ENCODE data around the gene PRR20A. TPM values are rescaled to one million over a fixed set of nuclear protein-coding genes. Genes with fewer than 3 reads are reported as not detected.
"Not testable (repeated sequence)": the region's sequence is repeated elsewhere in the genome, so short reads cannot be mapped to it uniquely, and the experiment has no call there.

The PRR20A gene
- not detected in 2 replicates for total RNA-seq (2014; rRNA removed; shearing (Covaris generic); ENCODE audit: low replicate concordance)

DNA sequence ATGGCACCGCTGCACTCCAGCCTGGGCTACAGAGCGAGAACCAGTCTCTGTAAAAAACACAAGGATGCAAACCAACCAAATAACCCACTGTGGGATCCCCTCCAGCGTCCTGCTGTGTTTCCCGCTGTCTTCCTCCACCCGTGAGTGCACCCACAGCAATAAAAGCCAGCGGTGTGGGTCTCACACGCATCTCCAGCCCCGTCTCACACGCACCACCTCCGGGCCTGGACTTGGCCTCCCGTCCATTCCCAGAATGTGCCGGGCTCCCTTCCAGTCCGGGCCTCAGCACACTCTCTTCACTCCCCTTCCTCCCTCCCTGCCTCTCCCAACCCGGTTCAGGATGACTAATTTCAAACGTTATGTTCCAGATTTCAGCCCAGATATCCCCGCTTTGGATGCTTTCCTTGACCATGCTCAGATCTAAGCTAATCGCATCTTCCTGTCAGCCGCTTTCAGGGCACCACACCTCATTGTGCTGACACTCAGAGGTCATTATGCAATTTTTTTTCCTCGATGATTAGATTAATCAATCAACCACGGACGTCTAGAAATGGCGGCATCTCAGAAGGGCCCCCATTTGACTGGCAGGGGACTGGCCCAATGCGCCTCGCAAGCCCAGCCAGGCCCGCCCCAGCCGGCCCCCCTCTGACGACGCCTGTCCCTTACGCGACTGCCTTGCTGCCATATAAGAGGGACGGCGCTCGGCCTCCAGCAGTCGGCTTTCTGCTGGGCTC is at the start of gene PRR20A:
Gene PRR20A, plus strand, starts transcription at position 684 of the 734 bp plus-strand sequence. CDS start 387 bp downstream, outside the sequence.
- H3K27me3 ChIP-seq, DNase-seq, H3K4me3 ChIP-seq, H3K9me3 ChIP-seq, H3K36me3 ChIP-seq: not testable (repeated sequence)

DNA sequence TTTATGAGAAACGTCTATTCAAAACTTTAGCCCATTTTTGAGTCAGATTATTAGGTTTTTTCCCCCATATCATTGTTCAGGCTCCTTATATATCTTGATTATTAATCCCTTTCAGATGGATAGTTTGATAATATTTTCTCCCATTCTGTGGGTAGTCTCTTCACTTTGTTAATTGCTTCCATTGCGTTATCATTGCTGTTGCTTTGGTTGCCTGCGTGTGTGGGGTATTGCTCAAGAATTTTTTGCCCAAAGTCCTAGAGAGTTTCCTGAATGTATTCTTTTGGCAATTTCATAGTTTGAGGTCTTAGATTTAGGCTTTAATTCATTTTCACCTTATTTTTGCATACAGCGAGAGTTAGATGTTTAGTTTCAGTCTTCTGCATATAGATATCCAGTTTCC is 25.8 kb upstream of the PRR20A start:
- Histone ChIP-seq H3K4me3 (no peak overlapping the region), H3K36me3 (no peaks in the 10 kb centered on the region), H3K9me3 (no peaks in the 10 kb centered on the region), H3K27me3 (no peaks in the 10 kb centered on the region)
- no peak for DNase-seq

DNA sequence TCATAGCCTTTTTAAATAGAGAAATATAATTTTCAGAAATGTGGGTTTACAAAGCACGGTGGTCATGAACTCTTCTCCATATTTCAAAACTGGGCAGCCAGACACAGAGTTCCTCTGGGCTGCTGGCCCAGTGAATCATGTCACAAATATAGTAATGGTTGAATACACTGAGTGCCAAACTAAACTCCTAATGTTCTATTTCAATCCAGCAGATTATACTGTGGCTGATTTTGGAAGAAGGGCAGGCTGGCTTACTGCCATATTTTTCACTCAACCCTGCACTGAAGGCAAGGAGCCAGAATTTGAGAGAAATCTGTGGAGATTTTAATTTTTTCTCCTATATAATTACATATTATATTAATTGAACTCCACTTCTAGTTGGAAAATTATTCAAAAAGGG is 17.0 kb upstream of the PRR20A start:
- Histone ChIP-seq H3K27me3 (peaks cover 5% of the 10 kb centered on the region; the same call in 1 of the 2 replicates), H3K4me3 (no peak overlapping the region), H3K9me3 (no peaks in the 10 kb centered on the region), H3K36me3 (no peaks in the 10 kb centered on the region)
- DNase-seq: peak; percentile 64

DNA sequence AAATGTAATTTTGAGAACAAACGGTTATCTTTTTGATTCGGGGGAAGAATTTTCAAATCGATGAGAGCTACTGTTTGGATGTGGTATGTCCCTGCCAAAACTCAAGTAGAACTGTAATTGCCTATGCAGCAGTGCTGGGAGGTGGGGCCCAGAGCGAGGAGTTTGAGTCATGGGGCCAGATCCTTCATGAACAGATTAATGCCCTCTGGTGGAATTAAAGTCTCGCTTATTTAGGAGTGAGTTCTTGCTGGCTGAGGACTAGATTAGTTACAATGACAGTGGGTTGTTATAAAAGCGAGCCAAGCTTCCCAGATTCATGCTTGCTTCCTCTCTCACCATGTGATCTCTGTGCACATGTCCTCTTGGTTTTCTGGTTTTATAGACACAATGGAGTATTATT is 11.8 kb upstream of the PRR20A start:
- Histone ChIP-seq H3K36me3 (no peaks in the 10 kb centered on the region), H3K27me3 (peaks cover 5% of the 10 kb centered on the region; the same call in 1 of the 2 replicates), H3K9me3 (no peaks in the 10 kb centered on the region), H3K4me3 (no peak overlapping the region)
- peak; percentile 1 for DNase-seq

DNA sequence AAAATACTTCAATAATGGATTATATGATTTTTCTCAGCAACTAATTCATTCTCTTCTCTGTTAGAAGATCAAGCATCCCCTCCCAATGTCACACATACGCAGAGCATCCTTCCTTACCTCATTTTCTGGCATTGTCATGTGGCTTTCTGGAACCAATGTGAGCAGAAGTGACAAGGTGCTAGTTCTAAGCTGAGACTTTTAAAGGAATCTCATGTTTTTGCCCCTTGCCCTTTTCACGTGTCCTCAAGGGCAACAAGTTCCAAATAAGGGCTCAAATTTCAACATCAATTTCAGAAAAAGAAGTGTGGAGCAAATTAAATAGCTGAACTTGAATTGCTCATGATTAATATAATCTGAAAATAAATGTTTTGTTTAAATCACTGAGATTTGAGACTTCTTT is 4.6 kb upstream of the PRR20A start:
- Histone ChIP-seq H3K9me3 (no peaks in the 10 kb centered on the region), H3K4me3 (no peak overlapping the region), H3K27me3 (no peaks in the 10 kb centered on the region), H3K36me3 (no peaks in the 10 kb centered on the region)
- DNase-seq: no peak

DNA sequence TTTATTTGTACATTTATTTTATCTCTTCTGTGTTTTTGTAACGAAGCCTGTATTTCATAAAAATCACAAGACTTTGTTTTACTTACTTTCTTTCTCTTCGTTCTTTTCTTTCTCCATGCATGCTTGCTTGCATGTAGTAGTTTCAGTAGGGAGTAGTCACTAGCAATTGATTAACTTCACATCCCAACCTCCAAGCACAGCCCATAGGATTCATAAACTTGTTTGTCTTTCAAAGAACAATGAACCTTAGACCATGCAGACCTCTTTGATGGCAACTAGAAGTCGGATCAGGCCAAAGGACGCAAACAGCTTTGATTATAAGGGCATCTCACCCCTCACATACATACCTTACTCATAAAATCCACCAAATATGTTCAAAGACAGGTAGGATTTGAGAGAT is 3.1 kb upstream of the PRR20A start:
- Histone ChIP-seq H3K4me3 (no peak overlapping the region), H3K36me3 (no peaks in the 10 kb centered on the region), H3K27me3 (no peaks in the 10 kb centered on the region), H3K9me3 (no peaks in the 10 kb centered on the region)
- no peak for DNase-seq

DNA sequence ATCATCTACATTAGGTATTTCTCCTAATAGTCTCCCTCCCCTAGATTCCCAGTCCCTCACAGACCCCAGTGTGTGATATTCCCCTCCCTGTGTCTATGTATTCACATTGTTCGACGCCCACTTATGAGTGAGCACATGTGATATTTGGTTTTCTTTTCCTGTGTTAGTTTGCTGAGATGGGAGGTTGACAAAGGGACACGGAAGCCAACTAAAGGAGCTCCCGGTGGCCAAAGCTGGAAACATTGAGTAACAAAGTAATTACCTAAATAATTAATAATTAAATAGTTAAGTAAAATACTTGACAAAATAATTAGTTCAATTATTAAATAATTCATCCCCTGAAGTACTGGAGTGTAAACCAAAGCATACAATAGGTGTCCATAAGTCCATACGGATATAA is 1.7 kb upstream of the PRR20A start:
- no peak for DNase-seq
- H3K9me3 ChIP-seq: no peaks in the 10 kb centered on the region
- no peak overlapping the region for H3K4me3 ChIP-seq
- no peaks in the 10 kb centered on the region for H3K36me3 ChIP-seq
- no peaks in the 10 kb centered on the region for H3K27me3 ChIP-seq

DNA sequence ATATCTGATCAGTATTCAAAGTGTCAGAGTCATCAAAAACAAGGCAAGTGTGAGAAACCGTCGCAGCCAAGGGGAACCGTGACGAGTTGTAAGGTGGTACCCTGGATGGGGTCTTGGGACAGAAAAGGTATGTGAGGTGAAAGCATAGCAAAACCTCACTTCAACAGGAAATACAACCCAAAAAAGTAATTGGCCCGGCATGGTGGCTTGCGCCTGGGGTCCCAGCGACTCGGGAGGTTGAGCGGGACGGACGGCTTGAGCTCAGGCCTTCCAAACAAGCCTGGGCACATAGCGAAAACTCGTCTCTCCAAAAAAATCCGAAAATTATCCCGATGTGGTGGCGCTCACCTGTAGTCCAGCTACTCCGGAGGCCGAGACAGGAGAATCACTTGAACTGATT is 937 bp upstream of the PRR20A start:
- not testable (repeated sequence) for DNase-seq, H3K27me3 ChIP-seq, H3K9me3 ChIP-seq, H3K36me3 ChIP-seq, H3K4me3 ChIP-seq

DNA sequence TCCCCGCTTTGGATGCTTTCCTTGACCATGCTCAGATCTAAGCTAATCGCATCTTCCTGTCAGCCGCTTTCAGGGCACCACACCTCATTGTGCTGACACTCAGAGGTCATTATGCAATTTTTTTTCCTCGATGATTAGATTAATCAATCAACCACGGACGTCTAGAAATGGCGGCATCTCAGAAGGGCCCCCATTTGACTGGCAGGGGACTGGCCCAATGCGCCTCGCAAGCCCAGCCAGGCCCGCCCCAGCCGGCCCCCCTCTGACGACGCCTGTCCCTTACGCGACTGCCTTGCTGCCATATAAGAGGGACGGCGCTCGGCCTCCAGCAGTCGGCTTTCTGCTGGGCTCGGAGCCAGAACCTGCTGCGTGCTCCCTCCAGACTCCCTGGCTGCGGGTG is 6.5 kb downstream of the PRR20A start, which contains the start of gene PRR20B:
Gene PRR20B, plus strand, starts transcription at position 301 of the 400 bp plus-strand sequence. CDS start 387 bp downstream, outside the sequence.
- not testable (repeated sequence) for H3K27me3 ChIP-seq, H3K4me3 ChIP-seq, DNase-seq, H3K36me3 ChIP-seq, H3K9me3 ChIP-seq

DNA sequence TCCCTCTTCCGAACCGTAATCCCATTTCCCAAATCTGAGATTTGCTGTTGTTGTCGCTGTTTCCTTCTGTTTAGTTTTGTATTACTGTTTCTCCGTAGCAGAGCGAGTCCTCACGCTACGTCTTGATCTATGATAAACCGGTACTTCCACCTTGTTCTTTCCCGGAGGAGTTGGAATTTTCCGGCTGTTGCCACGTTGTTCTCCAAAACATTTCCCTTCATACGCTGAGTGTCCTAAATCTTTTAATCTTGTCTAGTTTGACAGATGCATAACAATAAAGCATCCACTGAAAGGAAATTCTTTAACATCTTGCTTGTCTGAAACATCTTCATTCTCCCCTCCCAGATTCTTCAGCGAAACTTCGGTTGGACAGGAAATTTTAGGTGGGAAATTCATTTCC is 7.4 kb downstream of the PRR20A start:
- not testable (repeated sequence) for H3K27me3 ChIP-seq, H3K36me3 ChIP-seq, H3K9me3 ChIP-seq, H3K4me3 ChIP-seq, DNase-seq

DNA sequence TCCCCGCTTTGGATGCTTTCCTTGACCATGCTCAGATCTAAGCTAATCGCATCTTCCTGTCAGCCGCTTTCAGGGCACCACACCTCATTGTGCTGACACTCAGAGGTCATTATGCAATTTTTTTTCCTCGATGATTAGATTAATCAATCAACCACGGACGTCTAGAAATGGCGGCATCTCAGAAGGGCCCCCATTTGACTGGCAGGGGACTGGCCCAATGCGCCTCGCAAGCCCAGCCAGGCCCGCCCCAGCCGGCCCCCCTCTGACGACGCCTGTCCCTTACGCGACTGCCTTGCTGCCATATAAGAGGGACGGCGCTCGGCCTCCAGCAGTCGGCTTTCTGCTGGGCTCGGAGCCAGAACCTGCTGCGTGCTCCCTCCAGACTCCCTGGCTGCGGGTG is 13.0 kb downstream of the PRR20A start, which contains the start of gene PRR20C:
Gene PRR20C, plus strand, starts transcription at position 301 of the 400 bp plus-strand sequence. CDS start 387 bp downstream, outside the sequence.
- not testable (repeated sequence) for H3K27me3 ChIP-seq, H3K9me3 ChIP-seq, H3K4me3 ChIP-seq, H3K36me3 ChIP-seq, DNase-seq

DNA sequence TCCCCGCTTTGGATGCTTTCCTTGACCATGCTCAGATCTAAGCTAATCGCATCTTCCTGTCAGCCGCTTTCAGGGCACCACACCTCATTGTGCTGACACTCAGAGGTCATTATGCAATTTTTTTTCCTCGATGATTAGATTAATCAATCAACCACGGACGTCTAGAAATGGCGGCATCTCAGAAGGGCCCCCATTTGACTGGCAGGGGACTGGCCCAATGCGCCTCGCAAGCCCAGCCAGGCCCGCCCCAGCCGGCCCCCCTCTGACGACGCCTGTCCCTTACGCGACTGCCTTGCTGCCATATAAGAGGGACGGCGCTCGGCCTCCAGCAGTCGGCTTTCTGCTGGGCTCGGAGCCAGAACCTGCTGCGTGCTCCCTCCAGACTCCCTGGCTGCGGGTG is 19.6 kb downstream of the PRR20A start, which contains the start of gene PRR20D:
Gene PRR20D, plus strand, starts transcription at position 301 of the 400 bp plus-strand sequence. CDS start 387 bp downstream, outside the sequence.
- not testable (repeated sequence) for H3K4me3 ChIP-seq, H3K9me3 ChIP-seq, H3K36me3 ChIP-seq, DNase-seq, H3K27me3 ChIP-seq

DNA sequence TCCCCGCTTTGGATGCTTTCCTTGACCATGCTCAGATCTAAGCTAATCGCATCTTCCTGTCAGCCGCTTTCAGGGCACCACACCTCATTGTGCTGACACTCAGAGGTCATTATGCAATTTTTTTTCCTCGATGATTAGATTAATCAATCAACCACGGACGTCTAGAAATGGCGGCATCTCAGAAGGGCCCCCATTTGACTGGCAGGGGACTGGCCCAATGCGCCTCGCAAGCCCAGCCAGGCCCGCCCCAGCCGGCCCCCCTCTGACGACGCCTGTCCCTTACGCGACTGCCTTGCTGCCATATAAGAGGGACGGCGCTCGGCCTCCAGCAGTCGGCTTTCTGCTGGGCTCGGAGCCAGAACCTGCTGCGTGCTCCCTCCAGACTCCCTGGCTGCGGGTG is 26.2 kb downstream of the PRR20A start, which contains the start of gene PRR20E:
Gene PRR20E, plus strand, starts transcription at position 301 of the 400 bp plus-strand sequence. CDS start 387 bp downstream, outside the sequence.
- not testable (repeated sequence) for H3K27me3 ChIP-seq, H3K4me3 ChIP-seq, H3K9me3 ChIP-seq, DNase-seq, H3K36me3 ChIP-seq

DNA sequence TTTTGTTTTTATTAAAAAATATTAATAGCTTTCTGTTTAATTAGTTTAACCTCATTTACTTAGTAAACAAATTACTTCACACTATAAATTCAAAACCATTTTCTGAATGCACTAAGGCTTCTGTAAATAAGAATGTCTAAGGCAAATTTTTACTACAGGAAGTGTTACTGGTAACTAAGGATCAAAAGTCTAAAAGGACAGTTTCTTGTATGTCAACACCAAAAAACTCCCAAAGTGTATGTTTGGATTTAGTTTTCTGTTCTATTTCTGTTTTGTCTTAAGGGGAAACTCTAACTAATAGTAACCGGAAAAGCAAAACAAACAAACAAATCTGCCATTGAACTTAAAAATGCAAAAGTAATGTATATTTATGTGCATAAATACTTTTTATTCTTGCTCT is 50.9 kb downstream of the PRR20A start:
- no peaks in the 10 kb centered on the region for H3K36me3 ChIP-seq
- H3K9me3 ChIP-seq: no peaks in the 10 kb centered on the region
- no peak overlapping the region for H3K4me3 ChIP-seq
- DNase-seq: no peak
- H3K27me3 ChIP-seq: no peaks in the 10 kb centered on the region

Other genes with a start within 250 kb of the PRR20A start
- gene PRR20B, start 6.6 kb downstream of the PRR20A start, total RNA-seq (2014; rRNA removed; shearing (Covaris generic); ENCODE audit: low replicate concordance): not detected in 2 replicates
- gene PRR20C, start 13.1 kb downstream of the PRR20A start, total RNA-seq (2014; rRNA removed; shearing (Covaris generic); ENCODE audit: low replicate concordance): not detected in 2 replicates
- gene PRR20D, start 19.7 kb downstream of the PRR20A start, total RNA-seq (2014; rRNA removed; shearing (Covaris generic); ENCODE audit: low replicate concordance): not detected in 2 replicates
- gene PRR20E, start 26.3 kb downstream of the PRR20A start, total RNA-seq (2014; rRNA removed; shearing (Covaris generic); ENCODE audit: low replicate concordance): not detected in 2 replicates

All from MG63 (cell line).